Posterior vena cava (tissue), 2 donors: ENCODE data around the gene CRYAA. TPM values are rescaled to one million over a fixed set of nuclear protein-coding genes. Genes with fewer than 3 reads are reported as not detected.
A peak's percentile ranks its signal among the peaks of the same experiment; 100 is the strongest.
"Not testable (repeated sequence)": the region's sequence is repeated elsewhere in the genome, so short reads cannot be mapped to it uniquely, and the experiment has no call there.

ENCODE experiments used
- DNase-seq: peaks from one replicate; pipeline ENCODE4 v3.0.0-alpha.2; 2020; ENCODE audit warnings: low spot score
- intact Hi-C, 2 donors: fragments of 100-400 bp; cut with DNase I; formaldehyde crosslinking; loops; one replicate each; pipeline versions ENCODE4 v1.14.1 to v1.14.2; 2022 to 2023
- total RNA-seq, 2 donors: library from RNA; stranded (reverse); fragmentation: NEBNext Ultra II Directional; extraction: Animal tissue kit (Norgen Biotek cat#: 25700); gene quantifications; one replicate each; pipeline ENCODE4 v1.2.1, GENCODE V29; 2021
- donor health status: DM: yes; HTN: yes; CAD: no.
- donor health status: DM: yes; HTN: yes; CAD: no.

Gene CRYAA
- total RNA-seq, 2 donors from 2014 or later, result not detected

DNA sequence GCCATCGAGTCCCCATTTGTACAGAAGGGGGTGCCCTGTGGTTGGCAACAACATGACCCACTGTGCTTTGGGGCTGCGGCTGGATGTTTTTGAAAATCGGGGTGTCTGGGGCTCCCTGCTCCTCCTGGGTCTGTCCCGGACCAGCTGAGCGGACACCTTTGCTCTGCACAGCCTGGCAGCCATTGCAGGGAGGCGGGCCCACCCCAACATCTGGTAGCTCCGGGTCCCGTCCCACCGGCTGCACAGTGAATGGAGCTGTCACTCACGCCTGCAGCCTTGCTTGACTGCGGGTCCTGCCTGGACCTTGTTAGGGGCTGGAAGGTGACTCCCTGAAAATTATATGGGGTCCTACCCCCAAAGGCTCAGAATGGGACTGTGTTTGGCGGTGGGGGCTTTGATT is 5.1 kb downstream of the CRYAA start:
- peak; percentile 45 for DNase-seq
- intact Hi-C loops, result not testable (repeated sequence)

- intact Hi-C loops, DNase-seq: not testable (repeated sequence)
Observed at GRCh38 chr21:43174998-43175397, 6.2 kb downstream of the CRYAA start.

GRCh38 chr21:43176621-43177020 is 7.8 kb downstream of the CRYAA start:
- DNase-seq, result not testable (repeated sequence)

GRCh38 chr21:43177043-43177906 is 8.5 kb downstream of the CRYAA start:
- intact Hi-C loops, DNase-seq: not testable (repeated sequence)

More at GRCh38 chr21:43176621-43177020, 7.8 kb downstream of the CRYAA start:
- intact Hi-C loops, result not testable (repeated sequence)

- DNase-seq, intact Hi-C loops: not testable (repeated sequence)
Observed at GRCh38 chr21:43178175-43178826, 9.5 kb downstream of the CRYAA start.

DNA sequence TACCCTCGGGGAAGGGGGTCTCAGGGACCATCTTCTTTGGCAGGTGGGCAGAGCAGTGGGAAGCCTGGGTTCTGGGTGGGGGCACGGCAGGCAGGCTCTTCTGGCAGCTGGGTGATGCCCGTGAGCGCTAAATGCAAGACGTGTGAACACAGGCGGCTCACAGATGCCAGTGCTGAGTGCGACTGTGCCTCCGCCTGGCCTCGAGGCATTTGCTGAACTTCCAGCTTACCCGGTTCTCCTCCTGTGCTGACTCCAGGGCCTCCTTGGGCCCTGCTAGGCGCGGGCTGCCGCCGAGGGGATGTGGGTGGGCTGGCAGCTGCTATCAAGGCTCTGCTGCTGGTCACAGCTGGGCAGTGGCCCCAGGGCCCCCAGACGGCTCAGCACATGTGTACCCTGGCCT is 12.2 kb downstream of the CRYAA start:
- DNase-seq, intact Hi-C loops: not testable (repeated sequence)

- DNase-seq, intact Hi-C loops: not testable (repeated sequence)
Observed at GRCh38 chr21:43187268-43187667, 18.5 kb downstream of the CRYAA start.

DNA sequence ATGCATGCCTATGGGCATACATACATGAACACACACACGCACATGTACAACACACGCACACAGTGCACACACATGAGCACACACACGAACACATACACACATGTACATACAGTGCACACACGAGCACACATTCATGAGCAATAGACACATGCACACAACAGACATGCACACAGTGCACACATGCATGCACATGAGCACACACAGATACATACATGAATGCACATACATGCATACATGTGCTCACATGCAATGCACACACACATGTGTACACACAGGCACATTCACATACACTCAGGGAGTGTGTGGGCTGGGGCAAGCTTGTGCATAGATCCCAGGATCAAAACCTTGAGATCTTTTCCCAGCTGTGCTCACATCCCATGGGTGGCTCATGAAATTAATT is 18.9 kb downstream of the CRYAA start:
- no peak for DNase-seq
- intact Hi-C loops, result no loop called here

- DNase-seq, result peak; percentile 41
- intact Hi-C loops, result no loop called here
Observed at GRCh38 chr21:43188181-43188580, 19.4 kb downstream of the CRYAA start.

DNA sequence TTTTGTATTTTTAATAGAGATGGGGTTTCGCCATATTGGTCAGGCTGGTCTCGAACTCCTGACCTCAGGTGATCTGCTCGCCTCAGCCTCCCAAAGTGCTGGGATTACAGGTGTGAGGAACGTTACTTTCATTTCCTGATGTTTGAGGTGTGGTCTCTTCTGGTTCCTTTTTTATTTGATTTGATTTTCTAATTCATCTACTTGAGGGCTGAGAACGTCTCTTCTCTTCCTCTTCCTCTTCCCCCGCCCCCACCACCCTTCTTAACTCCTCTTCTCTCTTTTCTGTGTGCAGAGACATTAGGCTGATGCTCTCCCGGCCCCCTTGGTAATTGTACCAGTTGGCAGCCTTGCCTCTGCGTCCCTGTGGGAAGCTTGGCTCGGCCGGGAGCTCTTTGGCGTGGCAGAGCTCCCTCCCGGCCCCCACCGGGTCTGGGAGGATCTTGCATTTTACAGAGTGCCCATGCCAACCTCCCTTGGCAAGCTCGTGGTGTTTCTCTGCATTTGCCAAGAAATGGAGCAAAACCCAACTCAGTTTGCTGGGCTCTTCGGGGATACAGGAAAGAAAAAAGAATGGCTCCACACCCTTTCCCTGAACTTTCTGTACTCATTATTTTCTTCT is 19.9 kb downstream of the CRYAA start:
- DNase-seq, result peak; percentile 75
- intact Hi-C loops, result no loop called here

- intact Hi-C loops, result no loop called here
- no peak for DNase-seq
Observed at GRCh38 chr21:43189936-43190335, 21.1 kb downstream of the CRYAA start.

GRCh38 chr21:43190544-43190943 is 21.7 kb downstream of the CRYAA start:
- no peak for DNase-seq
- intact Hi-C loops, result no loop called here

DNA sequence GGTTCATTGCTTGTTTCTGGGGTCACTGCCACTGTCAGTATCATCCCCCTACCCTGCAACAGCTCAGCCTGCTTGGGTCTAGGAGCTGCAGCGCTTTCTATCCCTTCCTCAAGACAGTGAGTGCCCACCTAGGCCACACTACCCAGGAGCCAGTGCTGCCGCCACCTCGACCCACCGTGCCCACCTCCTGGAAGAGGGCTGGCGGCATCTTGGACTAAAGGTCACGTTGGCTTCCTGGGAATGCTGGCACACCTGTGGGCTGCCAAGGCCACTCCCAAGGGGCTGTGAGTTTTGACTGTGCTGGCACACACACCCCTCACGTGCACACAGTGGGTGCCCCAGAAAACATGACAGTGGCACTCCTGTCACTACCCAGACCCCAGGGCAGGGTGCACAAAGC is 22.1 kb downstream of the CRYAA start:
- peak; percentile 62 for DNase-seq
- intact Hi-C loops, result no loop called here

DNA sequence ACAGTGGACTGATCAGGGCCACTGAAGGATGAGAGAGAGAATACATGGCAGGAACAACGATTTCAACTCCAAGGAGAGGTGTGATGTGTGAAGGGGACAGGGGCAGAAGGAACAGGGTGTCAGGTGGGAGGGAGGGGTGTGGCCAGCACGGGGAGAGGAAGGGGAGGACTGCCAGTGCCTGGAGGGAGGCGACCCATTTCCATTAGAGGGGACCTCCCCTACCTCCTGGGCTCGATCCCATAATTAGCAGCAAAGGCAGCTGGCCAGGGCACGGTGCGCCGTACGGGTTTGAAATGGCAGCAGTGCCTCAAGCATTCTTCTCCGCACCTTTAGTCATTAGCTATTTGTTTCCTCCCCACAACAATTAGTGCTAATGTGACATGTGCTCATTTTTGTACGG is 22.7 kb downstream of the CRYAA start:
- intact Hi-C loops, result no loop called here
- peak; percentile 40 for DNase-seq

- DNase-seq, result no peak
- intact Hi-C loops, result no loop called here
Observed at GRCh38 chr21:43191971-43192370, 23.2 kb downstream of the CRYAA start.

- DNase-seq, result peak; percentile 57
- intact Hi-C loops, result no loop called here
Observed at GRCh38 chr21:43192501-43193081, 23.8 kb downstream of the CRYAA start.

GRCh38 chr21:43193088-43193650 is 24.4 kb downstream of the CRYAA start:
- intact Hi-C loops, result no loop called here
- DNase-seq, result no peak

DNA sequence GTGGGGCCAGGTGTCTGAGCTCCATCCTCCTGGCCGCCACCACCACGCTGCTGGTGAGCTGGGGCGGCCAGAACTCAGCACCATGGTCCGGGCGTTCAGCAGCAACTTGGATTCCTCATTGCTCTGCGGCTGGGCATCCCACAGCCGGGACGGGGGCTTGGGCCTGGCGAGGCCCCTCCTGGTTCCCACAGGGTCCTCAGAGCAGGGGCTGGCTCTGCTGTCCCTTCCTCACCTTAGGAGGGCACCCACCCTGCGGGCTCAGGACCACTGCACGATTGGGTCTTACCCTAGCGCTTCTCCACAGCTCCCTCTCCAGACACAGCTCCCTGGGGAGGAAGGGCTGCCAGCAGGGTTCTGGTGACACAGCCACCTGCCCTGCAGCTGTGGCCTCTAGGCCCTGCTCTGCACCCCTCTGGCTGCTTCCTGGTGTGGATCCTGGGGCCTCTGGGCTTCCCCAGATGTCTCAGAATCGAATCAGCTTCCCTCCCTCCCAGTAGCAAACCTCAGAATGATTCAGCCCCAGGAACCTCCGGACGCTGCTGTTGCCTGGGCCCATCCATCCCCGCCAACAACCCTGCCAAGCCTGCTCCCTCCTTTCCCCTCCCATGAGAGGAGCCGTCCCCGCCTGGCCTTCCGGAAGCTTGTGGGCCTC is 25.0 kb downstream of the CRYAA start:
- peak; percentile 71 for DNase-seq
- intact Hi-C loops, result no loop called here
